ENCODE data around the gene SOAT1.
"Not testable (repeated sequence)": the region's sequence is repeated elsewhere in the genome, so short reads cannot be mapped to it uniquely, and the experiment has no call there.

The SOAT1 gene

DNA sequence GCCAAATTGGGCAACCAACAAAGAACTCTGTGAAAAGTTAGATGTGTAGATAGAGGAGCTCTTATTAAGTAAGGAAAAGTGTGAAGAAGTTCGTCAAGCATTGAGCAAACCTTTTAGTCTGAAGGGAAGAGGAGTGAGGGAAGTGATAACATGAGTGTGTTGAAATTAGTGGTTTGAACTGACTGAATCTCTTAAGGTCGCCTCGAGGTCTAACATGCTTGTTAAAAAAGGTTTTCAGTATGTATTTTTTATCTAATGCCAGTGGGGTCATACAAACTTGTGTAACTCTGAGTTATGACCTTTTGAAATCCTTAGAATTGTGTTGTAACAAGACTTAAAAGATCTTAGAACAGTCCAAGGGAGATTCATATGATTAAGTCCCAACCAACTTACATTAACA lies 34.1 kb downstream of the SOAT1 start:
- no peak overlapping the region for H3K4me3 ChIP-seq (ENCODE audit: low read length)
- no peaks in the 10 kb centered on the region for H3K4me1 ChIP-seq (ENCODE audit: control insufficient read depth, insufficient read depth, low read length)
- no peak overlapping the region for H3K4me2 ChIP-seq (ENCODE audit: low read length)
- H3K27me3 ChIP-seq (ENCODE audit: control insufficient read depth, insufficient read depth, low read length) = no peaks in the 10 kb centered on the region
- H3K9me3 ChIP-seq (replicated peaks; ENCODE audit: low read length) = no peaks in the 10 kb centered on the region
- H3K36me3 ChIP-seq (ENCODE audit: insufficient read depth, low read length) = peaks cover 29% of the 10 kb centered on the region
- H3K9ac ChIP-seq (ENCODE audit: low read depth, low read length) = no peak overlapping the region

DNA sequence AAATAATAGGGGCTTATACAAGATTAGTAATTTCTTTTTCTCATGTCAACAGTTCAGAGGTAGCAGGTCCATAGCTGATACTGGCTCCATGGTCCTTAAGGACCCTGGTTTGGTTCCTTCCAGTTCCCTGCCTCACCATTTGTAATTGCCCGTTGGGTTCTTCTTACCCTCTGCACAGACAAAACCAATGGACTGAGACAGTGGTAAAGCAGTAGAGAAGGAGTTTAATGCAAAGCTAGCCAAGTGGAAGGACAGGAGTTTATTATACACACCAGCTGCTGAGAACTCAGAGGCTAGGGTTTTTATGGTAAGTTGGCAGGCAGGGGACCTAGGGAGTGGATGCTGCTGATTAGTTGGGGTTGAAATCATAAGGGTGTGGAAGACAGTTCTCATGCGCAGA lies 36.3 kb downstream of the SOAT1 start:
- no peaks in the 10 kb centered on the region for H3K27me3 ChIP-seq (ENCODE audit: control insufficient read depth, insufficient read depth, low read length)
- H3K4me2 ChIP-seq (ENCODE audit: low read length) = no peak overlapping the region
- H3K4me3 ChIP-seq (ENCODE audit: low read length) = no peak overlapping the region
- H3K4me1 ChIP-seq (ENCODE audit: control insufficient read depth, insufficient read depth, low read length) = no peaks in the 10 kb centered on the region
- H3K9ac ChIP-seq (ENCODE audit: low read depth, low read length) = no peak overlapping the region
- peaks cover 27% of the 10 kb centered on the region for H3K36me3 ChIP-seq (ENCODE audit: insufficient read depth, low read length)
- H3K9me3 ChIP-seq (replicated peaks; ENCODE audit: low read length) = no peaks in the 10 kb centered on the region

DNA sequence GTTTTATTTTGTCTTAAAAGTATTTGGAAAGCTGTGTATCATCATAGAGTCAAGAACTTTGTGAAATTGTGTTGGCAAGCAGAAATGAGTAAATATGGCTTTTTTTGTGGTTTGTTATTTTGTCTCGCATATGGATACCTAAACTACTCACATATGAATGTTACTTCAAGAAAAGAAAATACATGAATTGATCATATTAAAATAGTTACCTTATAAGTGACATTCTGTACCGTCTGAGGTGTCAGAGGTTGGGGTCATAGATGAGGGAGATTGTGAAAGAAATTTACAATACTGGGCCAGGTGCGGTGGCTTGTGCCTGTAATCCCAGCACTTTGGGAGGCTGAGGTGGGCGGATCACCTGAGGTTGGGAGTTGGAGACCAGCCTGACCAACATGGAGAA lies 40.8 kb downstream of the SOAT1 start:
- no peaks in the 10 kb centered on the region for H3K4me1 ChIP-seq (ENCODE audit: control insufficient read depth, insufficient read depth, low read length)
- no peak overlapping the region for H3K4me2 ChIP-seq (ENCODE audit: low read length)
- H3K9me3 ChIP-seq (replicated peaks; ENCODE audit: low read length) = no peaks in the 10 kb centered on the region
- no peaks in the 10 kb centered on the region for H3K27me3 ChIP-seq (ENCODE audit: control insufficient read depth, insufficient read depth, low read length)
- H3K36me3 ChIP-seq (ENCODE audit: insufficient read depth, low read length) = peaks cover 31% of the 10 kb centered on the region
- H3K9ac ChIP-seq (ENCODE audit: low read depth, low read length) = no peak overlapping the region
- no peak overlapping the region for H3K4me3 ChIP-seq (ENCODE audit: low read length)

DNA sequence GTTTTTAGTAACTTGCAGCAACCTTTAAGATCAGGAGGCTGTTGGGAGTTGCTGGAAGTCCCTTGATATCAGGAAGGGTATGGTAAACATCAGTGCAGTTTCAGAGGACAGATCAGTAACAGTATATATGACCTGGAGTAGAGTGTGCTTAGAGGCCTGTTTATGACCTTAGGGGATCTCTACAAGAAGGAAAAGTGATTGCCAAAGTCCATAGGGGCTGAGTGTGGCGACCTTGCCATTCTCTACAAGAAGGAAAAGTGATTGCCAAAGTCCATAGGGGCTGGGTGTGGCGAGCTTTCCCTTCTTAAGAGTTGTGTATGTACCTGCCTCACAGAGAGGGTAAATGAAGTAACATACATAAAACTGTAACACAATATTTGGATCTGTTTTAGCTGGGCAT lies 43.7 kb downstream of the SOAT1 start:
- Histone ChIP-seq H3K4me3 (ENCODE audit: low read length) (no peak overlapping the region), H3K9ac (ENCODE audit: low read depth, low read length) (no peak overlapping the region), H3K4me2 (ENCODE audit: low read length) (no peak overlapping the region), H3K9me3 (replicated peaks; ENCODE audit: low read length) (no peaks in the 10 kb centered on the region), H3K4me1 (ENCODE audit: control insufficient read depth, insufficient read depth, low read length) (no peaks in the 10 kb centered on the region), H3K27me3 (ENCODE audit: control insufficient read depth, insufficient read depth, low read length) (no peaks in the 10 kb centered on the region), H3K36me3 (ENCODE audit: insufficient read depth, low read length) (peaks cover 34% of the 10 kb centered on the region)

DNA sequence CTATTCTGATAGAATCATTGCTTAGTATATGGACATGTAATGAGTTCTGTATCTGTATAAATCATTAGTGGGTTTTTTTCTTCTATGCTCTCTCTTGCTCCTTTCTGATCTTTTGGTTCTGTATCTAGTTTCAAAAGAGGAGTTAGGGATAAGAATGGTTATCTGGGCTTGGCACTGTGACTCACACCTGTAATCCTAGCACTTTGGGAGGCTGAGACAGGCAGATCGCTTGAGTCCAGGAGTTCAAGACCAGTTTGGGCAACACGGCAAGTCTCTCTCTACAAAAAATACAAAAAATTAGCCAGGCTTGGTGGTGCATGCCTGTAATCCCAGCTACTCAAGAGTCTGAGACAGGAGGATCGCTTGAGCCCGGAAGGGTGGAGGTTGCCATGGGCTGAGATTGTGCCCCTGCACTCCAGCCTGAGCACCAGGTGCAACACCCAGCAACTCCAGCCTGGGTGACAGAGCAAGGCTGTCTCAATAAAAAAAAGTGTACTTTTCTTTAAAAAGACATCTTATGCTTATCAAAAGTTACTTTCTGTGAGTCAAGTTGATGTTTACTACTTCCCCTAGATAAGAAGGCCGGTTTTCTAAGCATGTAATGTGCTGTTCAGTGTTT lies 44.5 kb downstream of the SOAT1 start:
- H3K4me3 ChIP-seq (ENCODE audit: low read length) = no peak overlapping the region
- H3K36me3 ChIP-seq (ENCODE audit: insufficient read depth, low read length) = peaks cover 40% of the 10 kb centered on the region
- H3K4me2 ChIP-seq (ENCODE audit: low read length) = no peak overlapping the region
- H3K9ac ChIP-seq (ENCODE audit: low read depth, low read length) = no peak overlapping the region
- H3K9me3 ChIP-seq (replicated peaks; ENCODE audit: low read length) = no peaks in the 10 kb centered on the region
- no peaks in the 10 kb centered on the region for H3K27me3 ChIP-seq (ENCODE audit: control insufficient read depth, insufficient read depth, low read length)
- no peaks in the 10 kb centered on the region for H3K4me1 ChIP-seq (ENCODE audit: control insufficient read depth, insufficient read depth, low read length)

DNA sequence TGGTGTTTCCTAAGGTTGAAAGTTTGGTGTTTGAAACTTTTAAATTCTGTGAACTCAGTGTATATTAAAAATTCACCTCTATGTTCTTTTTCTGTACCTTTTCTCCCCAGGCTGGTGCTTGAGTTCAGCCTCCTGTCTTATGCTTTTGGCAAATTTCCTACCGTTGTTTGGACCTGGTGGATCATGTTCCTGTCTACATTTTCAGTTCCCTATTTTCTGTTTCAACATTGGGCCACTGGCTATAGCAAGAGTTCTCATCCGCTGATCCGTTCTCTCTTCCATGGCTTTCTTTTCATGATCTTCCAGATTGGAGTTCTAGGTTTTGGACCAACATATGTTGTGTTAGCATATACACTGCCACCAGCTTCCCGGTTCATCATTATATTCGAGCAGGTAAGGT lies 47.3 kb downstream of the SOAT1 start:
- no peak overlapping the region for H3K4me2 ChIP-seq (ENCODE audit: low read length)
- H3K4me3 ChIP-seq (ENCODE audit: low read length) = no peak overlapping the region

DNA sequence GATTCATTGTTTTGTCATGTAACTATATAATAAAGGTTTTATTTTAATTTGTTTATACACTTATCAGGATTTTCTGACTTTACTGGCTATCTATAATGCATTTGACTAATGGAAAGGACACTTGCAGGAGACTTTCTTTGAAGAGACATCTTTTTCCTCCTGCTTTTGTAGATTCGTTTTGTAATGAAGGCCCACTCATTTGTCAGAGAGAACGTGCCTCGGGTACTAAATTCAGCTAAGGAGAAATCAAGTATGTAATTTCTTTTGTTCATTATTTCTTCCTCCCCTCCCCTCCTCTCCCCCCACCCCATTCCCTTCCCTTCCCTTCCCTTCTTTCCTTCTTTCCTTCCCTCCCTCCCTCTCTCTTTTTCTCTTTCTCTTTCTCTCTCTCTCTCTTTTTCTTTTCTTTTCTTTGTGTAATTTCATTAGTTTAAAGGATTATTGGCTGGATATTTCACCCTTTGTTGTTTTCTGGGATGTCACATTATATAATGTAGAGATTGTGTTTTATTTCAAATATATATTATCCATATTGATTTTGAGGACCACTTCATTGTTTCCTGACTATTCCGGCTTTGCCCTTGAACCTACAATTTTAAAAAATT lies 48.4 kb downstream of the SOAT1 start:
- Histone ChIP-seq H3K9ac (ENCODE audit: low read depth, low read length) (no peak overlapping the region), H3K36me3 (ENCODE audit: insufficient read depth, low read length) (peaks cover 37% of the 10 kb centered on the region), H3K4me2 (ENCODE audit: low read length) (no peak overlapping the region), H3K4me1 (ENCODE audit: control insufficient read depth, insufficient read depth, low read length) (no peaks in the 10 kb centered on the region), H3K4me3 (ENCODE audit: low read length) (no peak overlapping the region), H3K9me3 (replicated peaks; ENCODE audit: low read length) (no peaks in the 10 kb centered on the region), H3K27me3 (ENCODE audit: control insufficient read depth, insufficient read depth, low read length) (no peaks in the 10 kb centered on the region)

More for the DNA sequence above, 47.3 kb downstream of the SOAT1 start:
- no peaks in the 10 kb centered on the region for H3K27me3 ChIP-seq (ENCODE audit: control insufficient read depth, insufficient read depth, low read length)
- H3K4me1 ChIP-seq (ENCODE audit: control insufficient read depth, insufficient read depth, low read length) = no peaks in the 10 kb centered on the region
- H3K9ac ChIP-seq (ENCODE audit: low read depth, low read length) = no peak overlapping the region
- H3K36me3 ChIP-seq (ENCODE audit: insufficient read depth, low read length) = peaks cover 36% of the 10 kb centered on the region
- H3K9me3 ChIP-seq (replicated peaks; ENCODE audit: low read length) = no peaks in the 10 kb centered on the region

DNA sequence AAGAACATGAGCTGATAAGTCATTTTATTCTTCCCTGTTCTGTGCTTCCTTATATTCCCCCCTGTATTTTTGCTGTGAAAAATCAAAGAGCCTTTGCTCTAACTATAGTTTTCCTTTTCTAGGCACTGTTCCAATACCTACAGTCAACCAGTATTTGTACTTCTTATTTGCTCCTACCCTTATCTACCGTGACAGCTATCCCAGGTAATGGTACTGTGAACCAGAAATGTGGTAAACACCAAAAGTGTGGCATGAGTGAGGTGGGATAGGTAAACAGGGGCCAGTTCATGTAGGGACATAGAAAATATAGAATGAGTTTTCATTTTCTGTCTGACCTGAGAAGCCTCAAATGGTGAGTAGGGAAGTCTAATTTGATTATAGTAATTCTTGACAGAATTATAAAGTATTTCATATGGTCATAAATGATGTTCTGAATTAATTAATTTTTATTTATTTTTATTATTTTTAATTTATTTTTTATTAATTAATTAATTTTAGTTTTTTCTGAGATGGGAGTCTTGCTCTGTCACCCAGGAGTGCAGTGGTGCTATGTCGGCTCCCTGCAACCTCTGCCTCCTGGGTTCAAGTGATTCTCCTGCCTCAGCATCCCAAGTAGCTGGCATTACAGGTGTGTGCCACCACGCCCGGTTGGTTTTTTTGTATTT lies 49.3 kb downstream of the SOAT1 start:
- Histone ChIP-seq H3K4me1 (ENCODE audit: control insufficient read depth, insufficient read depth, low read length) (no peaks in the 10 kb centered on the region), H3K9ac (ENCODE audit: low read depth, low read length) (no peak overlapping the region), H3K4me2 (ENCODE audit: low read length) (no peak overlapping the region), H3K9me3 (replicated peaks; ENCODE audit: low read length) (no peaks in the 10 kb centered on the region), H3K36me3 (ENCODE audit: insufficient read depth, low read length) (peaks cover 35% of the 10 kb centered on the region), H3K27me3 (ENCODE audit: control insufficient read depth, insufficient read depth, low read length) (no peaks in the 10 kb centered on the region), H3K4me3 (ENCODE audit: low read length) (no peak overlapping the region)

DNA sequence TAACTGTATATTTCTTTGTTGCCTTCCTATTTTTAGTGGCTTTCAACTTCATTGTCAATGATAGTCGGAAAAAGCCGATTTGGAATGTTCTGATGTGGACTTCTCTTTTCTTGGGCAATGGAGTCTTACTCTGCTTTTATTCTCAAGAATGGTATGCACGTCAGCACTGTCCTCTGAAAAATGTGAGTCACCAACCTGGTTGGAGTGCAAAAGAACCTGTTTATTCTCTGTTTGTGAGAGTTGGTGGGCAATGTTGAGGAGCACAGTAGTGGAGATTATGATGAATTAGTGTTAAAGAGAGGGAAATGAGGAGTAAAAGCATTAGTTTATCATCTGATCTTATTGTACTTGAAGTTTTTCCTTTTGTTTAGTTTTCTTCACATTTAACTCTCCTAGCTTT lies 57.7 kb downstream of the SOAT1 start:
- H3K4me3 ChIP-seq (ENCODE audit: low read length) = no peak overlapping the region
- peaks cover 8% of the 10 kb centered on the region for H3K4me1 ChIP-seq (ENCODE audit: control insufficient read depth, insufficient read depth, low read length)
- H3K9me3 ChIP-seq (replicated peaks; ENCODE audit: low read length) = no peaks in the 10 kb centered on the region
- H3K27me3 ChIP-seq (ENCODE audit: control insufficient read depth, insufficient read depth, low read length) = no peaks in the 10 kb centered on the region
- no peak overlapping the region for H3K9ac ChIP-seq (ENCODE audit: low read depth, low read length)
- H3K4me2 ChIP-seq (ENCODE audit: low read length) = no peak overlapping the region
- H3K36me3 ChIP-seq (ENCODE audit: insufficient read depth, low read length) = peaks cover 31% of the 10 kb centered on the region

DNA sequence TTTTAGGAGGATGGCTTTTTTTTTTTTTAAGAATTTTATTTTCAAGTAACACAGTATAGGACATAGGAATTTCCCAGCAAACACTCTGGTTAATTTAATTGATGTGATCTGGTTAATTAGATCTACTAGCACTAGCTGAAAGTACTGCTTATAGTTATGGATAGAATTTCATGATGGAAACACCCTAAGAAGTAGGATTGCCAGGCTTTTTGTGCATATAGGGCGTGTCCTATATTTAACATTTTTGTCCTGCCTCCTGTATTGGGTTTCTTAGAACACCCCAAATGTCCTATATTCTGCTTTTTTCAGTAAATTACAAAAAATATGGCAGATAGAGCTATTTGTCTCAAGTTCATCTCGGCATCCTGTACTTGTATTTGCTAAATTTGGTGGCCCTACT lies 58.6 kb downstream of the SOAT1 start:
- Histone ChIP-seq H3K36me3 (ENCODE audit: insufficient read depth, low read length) (peaks cover 31% of the 10 kb centered on the region), H3K4me3 (ENCODE audit: low read length) (no peak overlapping the region), H3K4me1 (ENCODE audit: control insufficient read depth, insufficient read depth, low read length) (peaks cover 8% of the 10 kb centered on the region), H3K9me3 (replicated peaks; ENCODE audit: low read length) (no peaks in the 10 kb centered on the region), H3K9ac (ENCODE audit: low read depth, low read length) (no peak overlapping the region), H3K4me2 (ENCODE audit: low read length) (no peak overlapping the region), H3K27me3 (ENCODE audit: control insufficient read depth, insufficient read depth, low read length) (no peaks in the 10 kb centered on the region)

DNA sequence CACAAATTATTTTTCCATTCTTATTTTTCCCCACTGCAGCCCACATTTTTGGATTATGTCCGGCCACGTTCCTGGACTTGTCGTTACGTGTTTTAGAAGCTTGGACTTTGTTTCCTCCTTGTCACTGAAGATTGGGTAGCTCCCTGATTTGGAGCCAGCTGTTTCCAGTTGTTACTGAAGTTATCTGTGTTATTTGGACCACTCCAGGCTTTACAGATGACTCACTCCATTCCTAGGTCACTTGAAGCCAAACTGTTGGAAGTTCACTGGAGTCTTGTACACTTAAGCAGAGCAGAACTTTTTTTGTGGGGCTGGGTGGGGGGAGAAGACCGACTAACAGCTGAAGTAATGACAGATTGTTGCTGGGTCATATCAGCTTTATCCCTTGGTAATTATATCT lies 59.9 kb downstream of the SOAT1 start:
- Histone ChIP-seq H3K4me2 (ENCODE audit: low read length) (peak overlapping the region; percentile 11), H3K36me3 (ENCODE audit: insufficient read depth, low read length) (peaks cover 22% of the 10 kb centered on the region), H3K9me3 (replicated peaks; ENCODE audit: low read length) (no peaks in the 10 kb centered on the region), H3K9ac (ENCODE audit: low read depth, low read length) (peak overlapping the region; percentile 27), H3K4me1 (ENCODE audit: control insufficient read depth, insufficient read depth, low read length) (peaks cover 8% of the 10 kb centered on the region), H3K4me3 (ENCODE audit: low read length) (no peak overlapping the region), H3K27me3 (ENCODE audit: control insufficient read depth, insufficient read depth, low read length) (no peaks in the 10 kb centered on the region)

DNA sequence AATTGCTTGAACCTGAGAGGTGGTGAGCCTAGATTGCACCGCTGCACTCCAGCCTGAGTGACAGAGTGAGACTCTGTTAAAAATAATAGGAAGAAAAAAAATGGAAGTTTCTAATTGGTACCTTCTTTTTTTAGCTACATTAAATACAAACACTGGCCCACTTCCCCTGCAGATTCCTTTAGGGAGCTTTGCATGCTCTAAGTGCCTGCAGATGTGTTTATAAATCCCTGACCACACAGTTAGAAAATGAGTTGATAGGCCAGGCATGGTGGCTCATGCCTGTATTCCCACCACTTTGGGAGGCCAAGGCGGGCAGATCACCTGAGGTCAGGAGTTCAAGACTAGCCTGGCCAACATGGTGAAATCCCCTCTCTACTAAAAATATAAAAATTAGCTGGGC lies 68.0 kb downstream of the SOAT1 start:
- not testable (repeated sequence) for H3K4me1 ChIP-seq (ENCODE audit: control insufficient read depth, insufficient read depth, low read length); H3K9ac ChIP-seq (ENCODE audit: low read depth, low read length); H3K4me2 ChIP-seq (ENCODE audit: low read length); H3K4me3 ChIP-seq (ENCODE audit: low read length); H3K9me3 ChIP-seq (replicated peaks; ENCODE audit: low read length); H3K27me3 ChIP-seq (ENCODE audit: control insufficient read depth, insufficient read depth, low read length); H3K36me3 ChIP-seq (ENCODE audit: insufficient read depth, low read length)

All from skeletal muscle satellite cell (primary cell).